ENCODE results near the gene ACSM6.

Gene ACSM6

DNA sequence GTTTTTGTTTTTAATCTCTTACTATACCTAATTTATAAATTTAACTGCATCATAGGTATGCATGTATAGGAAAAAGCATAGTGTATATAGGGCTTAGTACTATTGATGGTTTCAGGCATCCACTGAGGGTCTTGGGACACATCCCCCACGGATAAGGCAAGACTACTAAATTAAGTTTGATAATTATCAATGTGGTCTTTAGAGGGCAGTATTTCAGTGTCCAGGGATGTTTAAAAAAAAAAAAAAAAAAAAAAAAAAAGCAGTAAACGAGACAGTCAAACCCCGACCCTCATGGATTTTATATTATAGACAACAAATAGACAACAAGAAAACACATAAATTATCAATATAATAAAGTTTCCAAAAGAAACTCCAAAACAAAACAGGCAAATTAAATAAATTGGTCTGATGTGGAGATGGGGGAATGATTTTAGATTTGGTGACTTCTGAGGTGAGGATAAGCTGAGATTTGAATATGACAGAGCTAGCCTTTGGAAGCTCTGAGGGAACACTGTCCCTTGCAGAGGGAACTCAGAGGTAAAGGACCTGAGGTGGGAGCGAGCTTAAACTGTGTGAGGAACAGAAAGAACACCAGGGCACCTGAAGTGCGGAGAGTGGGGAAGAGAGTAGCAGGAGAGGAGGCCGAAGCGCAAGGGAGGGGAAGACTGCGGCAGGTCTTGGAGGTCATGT, 14.8 kb downstream of the ACSM6 start:
- CTCF ChIA-PET, result no interaction called here

GRCh38 chr10:95209509-95210127, 15.6 kb downstream of the ACSM6 start:
- TF ChIP-seq HDGF (IDR thresholded peaks at IDR 0.05; ENCODE audit: borderline replicate concordance), result no peak
- TF ChIP-seq FOXK2 (IDR thresholded peaks at IDR 0.05), result no peak
- no peak for TF ChIP-seq BHLHE40 (IDR thresholded peaks at IDR 0.05; ENCODE audit: borderline replicate concordance)
- TF ChIP-seq ELF4 (IDR thresholded peaks at IDR 0.05), result no peak
- TF ChIP-seq LEF1 (IDR thresholded peaks at IDR 0.05; ENCODE audit: borderline replicate concordance), result no peak
- TF ChIP-seq, protein P1, sequence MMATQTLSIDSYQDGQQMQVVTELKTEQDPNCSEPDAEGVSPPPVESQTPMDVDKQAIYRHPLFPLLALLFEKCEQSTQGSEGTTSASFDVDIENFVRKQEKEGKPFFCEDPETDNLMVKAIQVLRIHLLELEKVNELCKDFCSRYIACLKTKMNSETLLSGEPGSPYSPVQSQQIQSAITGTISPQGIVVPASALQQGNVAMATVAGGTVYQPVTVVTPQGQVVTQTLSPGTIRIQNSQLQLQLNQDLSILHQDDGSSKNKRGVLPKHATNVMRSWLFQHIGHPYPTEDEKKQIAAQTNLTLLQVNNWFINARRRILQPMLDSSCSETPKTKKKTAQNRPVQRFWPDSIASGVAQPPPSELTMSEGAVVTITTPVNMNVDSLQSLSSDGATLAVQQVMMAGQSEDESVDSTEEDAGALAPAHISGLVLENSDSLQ (IDR thresholded peaks at IDR 0.05), result no peak
- no peak for TF ChIP-seq FOXA1 (IDR thresholded peaks at IDR 0.05)
- no peak for TF ChIP-seq ZNF384 (IDR thresholded peaks at IDR 0.05)
- no peak for TF ChIP-seq SP1 (IDR thresholded peaks at IDR 0.05)
- TF ChIP-seq SUZ12 (IDR thresholded peaks at IDR 0.05), result no peak
- TF ChIP-seq CTBP1 (IDR thresholded peaks at IDR 0.05; ENCODE audit: borderline replicate concordance), result no peak
- no peak for TF ChIP-seq L3MBTL2 (conservative IDR thresholded peaks at IDR 0.05)
- TF ChIP-seq FOXM1 (IDR thresholded peaks at IDR 0.05; ENCODE audit: borderline replicate concordance), result no peak
- ChIA-PET CTCF (no interaction called here), POLR2A (no interaction called here)
- no peak for DNase-seq (ENCODE audit: extremely low spot score)

More for the DNA sequence above, 14.8 kb downstream of the ACSM6 start:
- TF ChIP-seq HDGF (IDR thresholded peaks at IDR 0.05; ENCODE audit: borderline replicate concordance), result no peak
- TF ChIP-seq ZNF384 (IDR thresholded peaks at IDR 0.05), result peak; percentile 97
- peak; percentile 34 for DNase-seq (ENCODE audit: extremely low spot score)
- POLR2A ChIA-PET, result no interaction called here

DNA sequence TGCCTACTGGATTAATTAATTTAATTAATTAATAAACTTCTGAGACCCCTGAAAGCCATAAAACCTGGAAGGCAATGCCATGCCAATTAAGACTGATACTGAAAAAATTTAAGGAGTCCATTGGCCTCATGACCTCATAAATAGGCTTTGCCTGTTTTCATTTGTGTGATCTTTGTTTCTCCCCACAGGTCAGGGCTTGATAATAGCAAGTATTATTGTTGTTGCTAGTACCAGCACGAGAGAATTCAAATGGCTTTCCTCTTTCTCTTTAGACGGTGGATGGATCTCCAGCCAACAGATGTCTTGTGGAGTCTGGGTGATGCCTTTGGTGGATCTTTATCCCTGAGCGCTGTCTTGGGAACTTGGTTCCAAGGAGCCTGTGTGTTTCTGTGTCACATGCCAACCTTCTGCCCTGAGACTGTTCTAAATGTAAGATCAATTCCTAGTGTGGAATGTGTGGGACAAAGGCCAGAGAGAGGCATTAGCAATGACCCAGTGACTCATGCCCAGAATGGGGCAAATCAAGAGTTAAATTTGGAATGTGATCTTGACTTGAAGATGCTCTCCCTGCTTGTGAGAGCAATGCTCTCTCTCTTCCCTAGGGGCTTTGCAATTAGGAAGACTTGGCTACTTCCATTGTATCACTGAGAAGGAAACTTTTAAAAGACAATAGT, 17.7 kb downstream of the ACSM6 start:
- ChIA-PET POLR2A (no interaction called here), CTCF (no interaction called here)
- no peak for DNase-seq (ENCODE audit: extremely low spot score)
- no peak for TF ChIP-seq BHLHE40 (IDR thresholded peaks at IDR 0.05; ENCODE audit: borderline replicate concordance)
- no peak for TF ChIP-seq HDGF (IDR thresholded peaks at IDR 0.05; ENCODE audit: borderline replicate concordance)
- TF ChIP-seq SUZ12 (IDR thresholded peaks at IDR 0.05), result no peak
- no peak for TF ChIP-seq L3MBTL2 (conservative IDR thresholded peaks at IDR 0.05)
- TF ChIP-seq ARNT (IDR thresholded peaks at IDR 0.05), result no peak
- TF ChIP-seq NFRKB (IDR thresholded peaks at IDR 0.05), result no peak
- TF ChIP-seq FOXM1 (IDR thresholded peaks at IDR 0.05; ENCODE audit: borderline replicate concordance), result no peak
- no peak for TF ChIP-seq SP1 (IDR thresholded peaks at IDR 0.05)
- TF ChIP-seq FOXA1 (IDR thresholded peaks at IDR 0.05), result no peak
- TF ChIP-seq TARDBP (IDR thresholded peaks at IDR 0.05), result no peak
- TF ChIP-seq, protein P1 (IDR thresholded peaks at IDR 0.05), result no peak
- TF ChIP-seq CTBP1 (IDR thresholded peaks at IDR 0.05; ENCODE audit: borderline replicate concordance), result no peak
- no peak for TF ChIP-seq ELF4 (IDR thresholded peaks at IDR 0.05)
- no peak for TF ChIP-seq FOXK2 (IDR thresholded peaks at IDR 0.05)
- no peak for TF ChIP-seq LEF1 (IDR thresholded peaks at IDR 0.05; ENCODE audit: borderline replicate concordance)

GRCh38 chr10:95214369-95214768, 20.3 kb downstream of the ACSM6 start:
- DNase-seq (ENCODE audit: extremely low spot score), result no peak

DNA sequence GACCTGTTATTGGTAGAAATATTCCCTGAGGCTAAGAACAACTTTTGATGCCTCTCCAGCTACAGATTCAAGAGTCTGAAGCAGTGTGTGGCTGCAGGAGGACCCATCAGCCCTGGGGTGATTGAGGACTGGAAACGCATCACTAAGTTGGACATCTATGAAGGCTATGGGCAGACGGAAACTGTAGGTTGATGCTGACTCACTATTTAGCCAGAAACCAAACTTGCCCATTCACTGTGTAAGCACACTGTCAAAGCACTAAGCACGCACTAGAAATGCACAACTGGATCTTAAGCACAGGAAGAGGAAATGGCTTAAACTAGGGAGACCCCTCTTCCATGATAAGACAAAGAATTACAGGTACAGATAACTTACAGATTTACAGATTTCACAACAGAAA, 20.8 kb downstream of the ACSM6 start:
- no peak for DNase-seq (ENCODE audit: extremely low spot score)
- POLR2A ChIA-PET, result no interaction called here
- TF ChIP-seq CTBP1 (IDR thresholded peaks at IDR 0.05; ENCODE audit: borderline replicate concordance) (no peak), NFRKB (IDR thresholded peaks at IDR 0.05) (no peak)
- CTCF ChIA-PET, result no interaction called here

More at GRCh38 chr10:95214369-95214768, 20.3 kb downstream of the ACSM6 start:
- ChIA-PET CTCF (no interaction called here), POLR2A (no interaction called here)
- TF ChIP-seq FOXK2 (IDR thresholded peaks at IDR 0.05), result no peak
- no peak for TF ChIP-seq CTBP1 (IDR thresholded peaks at IDR 0.05; ENCODE audit: borderline replicate concordance)
- TF ChIP-seq SP1 (IDR thresholded peaks at IDR 0.05), result no peak
- TF ChIP-seq, protein P1 (IDR thresholded peaks at IDR 0.05), result no peak
- no peak for TF ChIP-seq FOXM1 (IDR thresholded peaks at IDR 0.05; ENCODE audit: borderline replicate concordance)
- no peak for TF ChIP-seq SUZ12 (IDR thresholded peaks at IDR 0.05)
- no peak for TF ChIP-seq LEF1 (IDR thresholded peaks at IDR 0.05; ENCODE audit: borderline replicate concordance)
- no peak for TF ChIP-seq L3MBTL2 (conservative IDR thresholded peaks at IDR 0.05)
- no peak for TF ChIP-seq TARDBP (IDR thresholded peaks at IDR 0.05)
- no peak for TF ChIP-seq BHLHE40 (IDR thresholded peaks at IDR 0.05; ENCODE audit: borderline replicate concordance)
- no peak for TF ChIP-seq FOXA1 (IDR thresholded peaks at IDR 0.05)
- TF ChIP-seq NFRKB (IDR thresholded peaks at IDR 0.05), result no peak
- no peak for TF ChIP-seq ELF4 (IDR thresholded peaks at IDR 0.05)

DNA sequence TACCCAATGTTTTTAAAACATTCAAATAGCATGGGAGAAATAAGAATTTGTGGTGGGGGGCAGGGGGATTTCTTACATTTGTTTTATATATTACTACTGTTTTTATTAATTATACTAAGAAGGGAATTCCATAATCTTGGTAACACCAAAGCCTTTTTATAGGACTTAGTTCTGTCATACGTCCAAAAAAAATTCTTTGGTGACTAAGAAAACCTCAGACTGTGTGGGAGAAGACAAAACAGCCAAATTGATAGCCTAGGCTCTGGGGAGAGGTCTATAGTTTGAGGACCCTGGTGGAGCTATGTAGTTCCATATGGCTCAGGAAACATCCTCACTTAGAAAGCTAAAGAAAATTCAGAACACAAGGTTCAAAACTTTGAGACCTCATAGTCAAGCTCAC, 23.4 kb downstream of the ACSM6 start:
- DNase-seq (ENCODE audit: extremely low spot score), result no peak
- ChIA-PET POLR2A (no interaction called here), CTCF (no interaction called here)
- TF ChIP-seq LEF1 (IDR thresholded peaks at IDR 0.05; ENCODE audit: borderline replicate concordance), result no peak
- no peak for TF ChIP-seq ARNT (IDR thresholded peaks at IDR 0.05)
- TF ChIP-seq NFRKB (IDR thresholded peaks at IDR 0.05), result no peak
- no peak for TF ChIP-seq L3MBTL2 (conservative IDR thresholded peaks at IDR 0.05)
- no peak for TF ChIP-seq FOXK2 (IDR thresholded peaks at IDR 0.05)
- TF ChIP-seq CTBP1 (IDR thresholded peaks at IDR 0.05; ENCODE audit: borderline replicate concordance), result no peak
- TF ChIP-seq, protein P1 (IDR thresholded peaks at IDR 0.05), result no peak
- TF ChIP-seq SUZ12 (IDR thresholded peaks at IDR 0.05), result no peak
- TF ChIP-seq ZNF384 (IDR thresholded peaks at IDR 0.05), result no peak
- no peak for TF ChIP-seq SP1 (IDR thresholded peaks at IDR 0.05)
- no peak for TF ChIP-seq BHLHE40 (IDR thresholded peaks at IDR 0.05; ENCODE audit: borderline replicate concordance)
- TF ChIP-seq TARDBP (IDR thresholded peaks at IDR 0.05), result no peak
- TF ChIP-seq FOXM1 (IDR thresholded peaks at IDR 0.05; ENCODE audit: borderline replicate concordance), result no peak
- no peak for TF ChIP-seq HDGF (IDR thresholded peaks at IDR 0.05; ENCODE audit: borderline replicate concordance)
- no peak for TF ChIP-seq FOXA1 (IDR thresholded peaks at IDR 0.05)
- TF ChIP-seq ELF4 (IDR thresholded peaks at IDR 0.05), result no peak

Data from HEK293T (cell line).